ENCODE data around the gene ARHGAP45.

DNA sequence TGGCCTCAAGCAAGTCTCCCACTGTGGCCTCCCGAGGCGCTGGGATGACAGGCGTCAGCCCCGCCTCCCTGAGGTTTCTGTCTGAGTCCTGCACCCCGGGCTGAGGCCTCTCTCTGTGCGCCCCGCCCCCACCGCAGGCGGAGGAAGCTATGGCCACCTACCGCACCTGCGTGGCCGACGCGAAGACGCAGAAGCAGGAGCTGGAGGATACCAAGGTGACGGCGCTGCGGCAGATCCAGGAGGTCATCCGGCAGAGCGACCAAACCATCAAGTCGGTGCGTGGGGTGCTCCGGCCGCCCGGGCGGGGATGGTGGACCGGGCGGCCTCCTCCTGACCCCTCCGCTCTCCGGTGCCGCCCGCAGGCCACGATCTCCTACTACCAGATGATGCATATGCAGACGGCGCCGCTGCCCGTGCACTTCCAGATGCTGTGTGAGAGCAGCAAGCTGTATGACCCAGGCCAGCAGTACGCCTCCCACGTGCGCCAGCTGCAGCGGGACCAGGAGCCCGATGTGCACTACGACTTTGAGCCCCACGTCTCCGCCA, 12.7 kb downstream of the ARHGAP45 start:
- TF ChIP-seq POLR2AphosphoS5 (IDR thresholded peaks at IDR 0.05; ENCODE audit: low read depth, low read length) (no peak), TAF1 (IDR thresholded peaks at IDR 0.05; ENCODE audit: borderline replicate concordance, insufficient read depth, low read length) (no peak), SIN3A (IDR thresholded peaks at IDR 0.05; ENCODE audit: borderline replicate concordance, insufficient read depth, low read length) (no peak)
- TF ChIP-seq, protein P1, sequence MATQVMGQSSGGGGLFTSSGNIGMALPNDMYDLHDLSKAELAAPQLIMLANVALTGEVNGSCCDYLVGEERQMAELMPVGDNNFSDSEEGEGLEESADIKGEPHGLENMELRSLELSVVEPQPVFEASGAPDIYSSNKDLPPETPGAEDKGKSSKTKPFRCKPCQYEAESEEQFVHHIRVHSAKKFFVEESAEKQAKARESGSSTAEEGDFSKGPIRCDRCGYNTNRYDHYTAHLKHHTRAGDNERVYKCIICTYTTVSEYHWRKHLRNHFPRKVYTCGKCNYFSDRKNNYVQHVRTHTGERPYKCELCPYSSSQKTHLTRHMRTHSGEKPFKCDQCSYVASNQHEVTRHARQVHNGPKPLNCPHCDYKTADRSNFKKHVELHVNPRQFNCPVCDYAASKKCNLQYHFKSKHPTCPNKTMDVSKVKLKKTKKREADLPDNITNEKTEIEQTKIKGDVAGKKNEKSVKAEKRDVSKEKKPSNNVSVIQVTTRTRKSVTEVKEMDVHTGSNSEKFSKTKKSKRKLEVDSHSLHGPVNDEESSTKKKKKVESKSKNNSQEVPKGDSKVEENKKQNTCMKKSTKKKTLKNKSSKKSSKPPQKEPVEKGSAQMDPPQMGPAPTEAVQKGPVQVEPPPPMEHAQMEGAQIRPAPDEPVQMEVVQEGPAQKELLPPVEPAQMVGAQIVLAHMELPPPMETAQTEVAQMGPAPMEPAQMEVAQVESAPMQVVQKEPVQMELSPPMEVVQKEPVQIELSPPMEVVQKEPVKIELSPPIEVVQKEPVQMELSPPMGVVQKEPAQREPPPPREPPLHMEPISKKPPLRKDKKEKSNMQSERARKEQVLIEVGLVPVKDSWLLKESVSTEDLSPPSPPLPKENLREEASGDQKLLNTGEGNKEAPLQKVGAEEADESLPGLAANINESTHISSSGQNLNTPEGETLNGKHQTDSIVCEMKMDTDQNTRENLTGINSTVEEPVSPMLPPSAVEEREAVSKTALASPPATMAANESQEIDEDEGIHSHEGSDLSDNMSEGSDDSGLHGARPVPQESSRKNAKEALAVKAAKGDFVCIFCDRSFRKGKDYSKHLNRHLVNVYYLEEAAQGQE (IDR thresholded peaks at IDR 0.05; ENCODE audit: insufficient read depth in 1 of 2, low read depth in 2 of 2, low read length in 2 of 2) = no peak
